ENCODE data around the gene KAT6B. TPM values are rescaled to one million over a fixed set of nuclear protein-coding genes. Genes with fewer than 3 reads are reported as not detected.

KAT6B gene
- total RNA-seq, 4 donors from 2014 or later: 29.1 to 159 (median 61.2) TPM

DNA sequence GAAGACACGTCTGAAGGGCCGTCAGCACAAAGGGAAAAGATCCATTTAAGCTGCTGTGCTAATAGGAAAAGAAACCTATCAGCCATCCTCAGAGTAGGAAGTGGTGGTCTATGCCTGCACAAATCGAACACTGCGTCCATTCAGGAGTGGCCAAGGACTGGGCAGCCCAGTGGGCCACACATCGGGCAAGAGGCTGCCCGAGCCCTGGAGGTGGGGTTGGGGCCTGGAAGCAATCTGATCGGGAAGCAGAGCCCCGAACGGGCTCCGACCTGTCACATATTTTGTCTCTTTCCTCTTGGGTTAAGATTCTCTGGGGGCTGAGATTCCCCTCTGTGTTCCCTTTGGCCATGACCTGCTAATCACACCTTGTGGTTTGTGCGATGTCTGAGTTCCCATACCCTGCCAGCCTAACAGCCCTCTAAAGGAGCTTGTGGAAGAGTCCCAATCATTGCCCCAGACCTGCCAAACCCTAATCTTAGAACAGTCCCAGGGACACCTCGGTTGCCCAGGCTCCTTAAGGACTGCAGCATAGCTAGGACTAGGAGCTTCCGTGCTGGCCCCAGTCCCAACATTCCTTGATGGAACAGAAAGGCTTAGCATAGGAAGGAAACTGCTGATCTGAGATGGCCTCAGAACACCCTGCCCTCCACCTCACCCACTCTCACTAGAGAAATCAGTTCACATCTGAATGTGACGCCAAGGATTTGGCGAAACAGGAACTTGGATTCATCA, 207.2 kb downstream of the KAT6B start:
- TF ChIP-seq, protein P1, sequence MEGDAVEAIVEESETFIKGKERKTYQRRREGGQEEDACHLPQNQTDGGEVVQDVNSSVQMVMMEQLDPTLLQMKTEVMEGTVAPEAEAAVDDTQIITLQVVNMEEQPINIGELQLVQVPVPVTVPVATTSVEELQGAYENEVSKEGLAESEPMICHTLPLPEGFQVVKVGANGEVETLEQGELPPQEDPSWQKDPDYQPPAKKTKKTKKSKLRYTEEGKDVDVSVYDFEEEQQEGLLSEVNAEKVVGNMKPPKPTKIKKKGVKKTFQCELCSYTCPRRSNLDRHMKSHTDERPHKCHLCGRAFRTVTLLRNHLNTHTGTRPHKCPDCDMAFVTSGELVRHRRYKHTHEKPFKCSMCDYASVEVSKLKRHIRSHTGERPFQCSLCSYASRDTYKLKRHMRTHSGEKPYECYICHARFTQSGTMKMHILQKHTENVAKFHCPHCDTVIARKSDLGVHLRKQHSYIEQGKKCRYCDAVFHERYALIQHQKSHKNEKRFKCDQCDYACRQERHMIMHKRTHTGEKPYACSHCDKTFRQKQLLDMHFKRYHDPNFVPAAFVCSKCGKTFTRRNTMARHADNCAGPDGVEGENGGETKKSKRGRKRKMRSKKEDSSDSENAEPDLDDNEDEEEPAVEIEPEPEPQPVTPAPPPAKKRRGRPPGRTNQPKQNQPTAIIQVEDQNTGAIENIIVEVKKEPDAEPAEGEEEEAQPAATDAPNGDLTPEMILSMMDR (IDR thresholded peaks at IDR 0.05): no peak
- no peak for TF ChIP-seq POLR2A (IDR thresholded peaks at IDR 0.05)
- Histone ChIP-seq H3K9me3 (no peaks in the 10 kb centered on the region), H3K36me3 (no peaks in the 10 kb centered on the region), H3K4me3 (no peak overlapping the region), H3K4me1 (peaks cover 0 to 10% of the 10 kb centered on the region in 2 donors), H3K27me3 (no peaks in the 10 kb centered on the region), H3K27ac (no peak overlapping the region)
- DNase-seq: no peak
- intact Hi-C loops (cut with DNase I; ENCODE audit: low total_unique reads): no loop called here

DNA sequence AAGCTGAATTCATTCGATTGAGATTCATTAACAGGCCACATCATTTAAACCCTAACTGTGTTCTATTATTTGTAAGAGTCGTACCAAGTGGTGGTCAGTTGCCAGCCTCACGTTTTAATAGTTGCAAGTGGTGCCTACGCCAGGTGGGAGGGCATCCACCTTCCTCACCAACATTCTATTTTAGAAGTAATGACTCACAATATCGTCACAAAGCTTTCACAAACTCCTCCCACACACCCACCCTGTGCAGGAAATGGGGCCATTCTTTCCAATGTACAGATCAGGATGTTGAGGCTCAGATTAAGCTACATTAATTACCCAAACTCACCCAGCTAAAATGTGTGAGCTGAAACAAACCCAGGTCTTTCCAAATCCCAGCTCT, 207.7 kb downstream of the KAT6B start:
- intact Hi-C loops (cut with DNase I; ENCODE audit: low total_unique reads): no loop called here
- Histone ChIP-seq H3K27ac (no peak overlapping the region), H3K27me3 (no peaks in the 10 kb centered on the region)

DNA sequence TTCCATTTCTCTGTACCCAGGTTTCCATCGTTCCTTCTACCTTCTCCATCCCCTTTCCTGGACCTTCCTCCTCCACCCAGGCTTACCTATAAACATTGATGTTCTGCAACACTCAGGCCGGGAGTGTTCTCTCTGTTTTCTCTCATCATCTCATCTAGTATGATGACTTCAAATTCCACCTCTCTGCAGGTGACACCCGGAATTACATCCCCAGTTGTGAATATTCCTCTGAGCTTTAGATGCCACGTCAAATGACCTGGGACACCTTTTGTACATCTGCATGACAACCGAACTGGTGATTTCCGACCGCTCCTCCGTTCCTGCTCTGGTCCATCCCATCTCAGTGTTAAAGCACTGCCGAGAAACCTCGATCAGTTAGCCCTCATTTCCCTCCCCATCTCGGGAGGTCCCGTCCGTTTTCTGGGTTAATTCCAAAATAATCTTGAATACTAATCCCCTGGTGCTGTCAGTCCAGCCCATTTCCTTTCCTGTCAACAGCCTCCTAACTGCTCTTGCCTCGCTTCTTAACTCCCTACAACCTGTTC, 208.4 kb downstream of the KAT6B start:
- TF ChIP-seq POLR2A (IDR thresholded peaks at IDR 0.05): no peak
- TF ChIP-seq, protein P1 (IDR thresholded peaks at IDR 0.05): no peak
- no peak overlapping the region for H3K4me3 ChIP-seq
- no peaks in the 10 kb centered on the region for H3K27me3 ChIP-seq
- peaks cover 0 to 11% of the 10 kb centered on the region in 2 donors for H3K4me1 ChIP-seq
- no peak for DNase-seq
- intact Hi-C loops (cut with DNase I; ENCODE audit: low total_unique reads): no loop called here
- no peaks in the 10 kb centered on the region for H3K9me3 ChIP-seq
- H3K36me3 ChIP-seq: no peaks in the 10 kb centered on the region
- no peak overlapping the region for H3K27ac ChIP-seq

More for the DNA sequence above, 207.7 kb downstream of the KAT6B start:
- no peak overlapping the region for H3K4me3 ChIP-seq
- no peaks in the 10 kb centered on the region for H3K36me3 ChIP-seq
- no peaks in the 10 kb centered on the region for H3K9me3 ChIP-seq
- TF ChIP-seq, protein P1 (IDR thresholded peaks at IDR 0.05): no peak
- TF ChIP-seq POLR2A (IDR thresholded peaks at IDR 0.05): no peak
- H3K4me1 ChIP-seq: peaks cover 0 to 11% of the 10 kb centered on the region in 2 donors
- DNase-seq: no peak

DNA sequence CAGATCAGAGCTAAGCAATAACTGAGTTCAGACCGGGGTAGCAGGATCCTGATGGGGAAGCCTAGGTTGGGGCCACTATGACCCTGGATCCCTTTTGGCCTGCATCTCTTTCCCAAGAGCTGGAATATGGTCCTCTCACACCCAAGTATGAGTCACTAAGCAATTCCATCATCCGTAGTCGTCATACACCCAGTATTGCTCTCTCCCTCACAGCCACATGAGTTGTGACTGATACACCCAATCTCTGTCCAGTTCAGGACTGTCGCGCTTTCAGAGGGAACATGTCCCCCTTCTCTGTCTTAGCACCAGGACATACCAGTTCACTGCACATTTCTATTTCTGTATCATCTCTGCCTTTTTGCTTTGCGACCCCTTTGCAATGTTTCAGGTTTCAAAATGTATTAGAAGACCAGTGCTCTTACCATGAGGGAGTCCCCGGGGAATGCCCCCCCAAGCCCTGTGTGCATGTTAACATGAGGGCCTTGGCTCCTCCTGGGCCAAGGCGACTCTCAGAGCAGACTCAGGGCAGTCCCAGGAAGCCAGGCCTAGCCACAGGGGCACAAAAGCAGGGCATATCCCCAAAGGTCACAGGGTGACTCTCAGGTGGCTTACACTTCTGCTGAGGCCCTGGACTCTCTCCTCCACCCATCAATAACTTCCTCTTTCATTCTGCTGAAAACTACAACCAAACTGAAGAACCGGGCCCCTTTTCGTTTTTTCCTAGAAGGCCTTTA, 209.7 kb downstream of the KAT6B start:
- Histone ChIP-seq H3K36me3 (no peaks in the 10 kb centered on the region), H3K27me3 (no peaks in the 10 kb centered on the region), H3K9me3 (no peaks in the 10 kb centered on the region), H3K4me1 (peaks cover 0 to 11% of the 10 kb centered on the region in 2 donors), H3K4me3 (no peak overlapping the region), H3K27ac (peak overlapping the region in 1 of 2 donors; percentile 20)
- no peak for TF ChIP-seq POLR2A (IDR thresholded peaks at IDR 0.05)
- TF ChIP-seq, protein P1 (IDR thresholded peaks at IDR 0.05): no peak
- no peak for DNase-seq
- intact Hi-C loops (cut with DNase I; ENCODE audit: low total_unique reads): no loop called here

Data from uterus (tissue), 4 donors.